OCI-LY7 (cell line): ENCODE results near the gene CCDC89.

Experiments used
- EZH2phosphoT487 ChIP-seq: fragments of 200-600 bp; sonication (generic); IDR thresholded peaks from 2 replicates; pipeline ENCODE4 v1.6.1; 2018; ENCODE audit warnings: low read depth, borderline replicate concordance, mild to moderate bottlenecking, mixed run types, antibody characterized with exemption, low read length, moderate library complexity, mixed read lengths
- TF ChIP-seq, protein P1 (sequence below): fragments of 200-600 bp; sonication (generic); conservative IDR thresholded peaks from 2 replicates; pipeline ENCODE4 v1.5.1; 2014; ENCODE audit warnings: mild to moderate bottlenecking, antibody characterized with exemption, low read length, moderate library complexity, mixed read lengths

DNA sequence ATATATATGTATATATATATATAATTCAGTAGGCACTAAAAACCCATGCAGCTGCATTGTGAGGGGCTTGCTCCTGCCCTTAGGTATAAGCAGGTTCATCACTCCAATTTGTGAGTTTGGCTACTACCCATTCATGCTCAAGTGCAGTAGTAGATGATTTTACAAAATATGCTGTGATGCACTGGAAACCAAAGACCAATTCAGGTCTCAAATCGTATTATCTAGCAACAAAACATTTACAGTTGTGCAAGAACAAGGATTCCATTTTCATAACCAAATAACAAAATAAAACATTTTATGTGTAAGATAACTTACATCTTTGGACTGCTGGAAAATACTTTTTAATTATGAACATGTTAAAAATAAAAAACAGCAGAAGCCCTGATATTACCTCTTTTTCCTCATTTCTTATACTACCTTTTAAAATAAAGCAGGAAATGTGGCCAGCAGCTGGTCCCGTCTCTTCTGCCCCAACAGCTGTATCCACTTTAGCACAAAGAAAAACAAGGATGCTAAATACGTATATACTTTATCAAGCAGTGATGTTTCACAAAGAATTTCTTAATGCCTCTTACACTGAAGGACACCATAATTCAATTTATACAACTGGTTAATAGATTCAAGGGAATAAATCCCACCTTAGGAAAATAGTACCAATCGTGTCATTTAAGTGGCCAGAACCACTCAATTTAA lies 23.9 kb downstream of the CCDC89 start:
- TF ChIP-seq, protein P1, sequence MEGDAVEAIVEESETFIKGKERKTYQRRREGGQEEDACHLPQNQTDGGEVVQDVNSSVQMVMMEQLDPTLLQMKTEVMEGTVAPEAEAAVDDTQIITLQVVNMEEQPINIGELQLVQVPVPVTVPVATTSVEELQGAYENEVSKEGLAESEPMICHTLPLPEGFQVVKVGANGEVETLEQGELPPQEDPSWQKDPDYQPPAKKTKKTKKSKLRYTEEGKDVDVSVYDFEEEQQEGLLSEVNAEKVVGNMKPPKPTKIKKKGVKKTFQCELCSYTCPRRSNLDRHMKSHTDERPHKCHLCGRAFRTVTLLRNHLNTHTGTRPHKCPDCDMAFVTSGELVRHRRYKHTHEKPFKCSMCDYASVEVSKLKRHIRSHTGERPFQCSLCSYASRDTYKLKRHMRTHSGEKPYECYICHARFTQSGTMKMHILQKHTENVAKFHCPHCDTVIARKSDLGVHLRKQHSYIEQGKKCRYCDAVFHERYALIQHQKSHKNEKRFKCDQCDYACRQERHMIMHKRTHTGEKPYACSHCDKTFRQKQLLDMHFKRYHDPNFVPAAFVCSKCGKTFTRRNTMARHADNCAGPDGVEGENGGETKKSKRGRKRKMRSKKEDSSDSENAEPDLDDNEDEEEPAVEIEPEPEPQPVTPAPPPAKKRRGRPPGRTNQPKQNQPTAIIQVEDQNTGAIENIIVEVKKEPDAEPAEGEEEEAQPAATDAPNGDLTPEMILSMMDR, result no peak
- no peak for TF ChIP-seq EZH2phosphoT487
